Stimulated activated naive CD4-positive, alpha-beta T cell (primary cell): ENCODE measurements around the gene PITPNC1.

Experiments used
- DNase-seq, 6 experiments: peaks; one replicate each; lab custom pipeline; 2025; lab: John Stamatoyannopoulos, UW

Gene PITPNC1

GRCh38 chr17:67730731-67731130, 353.6 kb downstream of the PITPNC1 start:
- DNase-seq = no peak

GRCh38 chr17:67733449-67733848, 356.4 kb downstream of the PITPNC1 start:
- no peak for DNase-seq

DNA sequence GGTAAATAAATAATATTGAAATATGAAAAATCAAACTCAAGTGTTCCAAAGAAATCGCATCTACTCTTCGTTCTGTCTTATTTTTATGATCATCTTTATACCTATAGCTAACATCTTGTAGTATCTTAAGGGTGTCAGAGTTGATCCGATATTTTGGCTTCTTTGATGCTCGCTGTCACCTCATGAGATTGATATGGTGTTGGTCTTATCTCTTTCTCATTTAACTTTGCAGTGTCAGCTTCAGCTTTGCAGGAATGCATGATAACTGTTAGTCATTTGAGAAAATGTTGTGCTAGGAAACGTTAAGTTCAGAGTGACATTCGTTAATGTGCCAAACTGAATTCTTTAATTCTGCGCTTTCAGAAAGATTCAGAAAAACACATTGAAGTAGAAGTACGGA, 360.1 kb downstream of the PITPNC1 start:
- DNase-seq = no peak

- DNase-seq = no peak
Measured at GRCh38 chr17:67742025-67742424, 364.9 kb downstream of the PITPNC1 start.
